Endothelial cell of umbilical vein (primary cell): Measurements from ENCODE around the gene PIEZO2. TPM values are rescaled to one million over a fixed set of nuclear protein-coding genes. Genes with fewer than 3 reads are reported as not detected.

Experiments used
- BruUV-seq: library from RNA; stranded (reverse); fragments of 400-500 nt; replicated peaks from 2 replicates; lab custom pipeline; 2021; lab: Mats Ljungman, UMichigan
- CTCF ChIA-PET: fragments of 300-600, 350-600 bp; sonication (Branson Sonifier 250); formaldehyde crosslinking; loops from one replicate; lab custom pipeline; 2021; ENCODE audit warnings: antibody characterized with exemption, inconsistent platforms; lab: Charles Lee
- POLR2A ChIA-PET: fragments of 300-600, 350-600 bp; sonication (Branson Sonifier 250); formaldehyde crosslinking; loops from one replicate; lab custom pipeline; 2021; ENCODE audit warnings: antibody characterized with exemption, inconsistent platforms; lab: Charles Lee
- DNase-seq: peaks from one replicate; pipeline ENCODE4 v3.0.0-alpha.2; 2011; ENCODE audit warnings: low read depth, low spot score
- FAIRE-seq: peaks from 2 replicates; lab custom pipeline; 2011; peaks lifted over from hg19 to GRCh38; lab: Jason Lieb, UNC
- H2AFZ ChIP-seq: 2 replicates; pipeline ENCODE4 v1.6.0; 2012; ENCODE audit warnings: low read depth, low read length, control low read depth, inconsistent platforms
- H3K27ac ChIP-seq: 2 replicates; pipeline ENCODE4 v1.5.1; 2011; ENCODE audit warnings: low read depth, mild to moderate bottlenecking, control low read depth, low read length, moderate library complexity; ENCODE audit not compliant: insufficient read depth
- H3K27me3 ChIP-seq, 2 experiments: 2 replicates each; pipeline versions ENCODE4 v1.6.0 to v1.6.1; 2011; ENCODE audit warnings: low read length in 2 of 2, mixed read lengths in 1 of 2; ENCODE audit not compliant: control insufficient read depth in 2 of 2, insufficient read depth in 2 of 2
- H3K36me3 ChIP-seq, 2 experiments: 2 replicates in 1 of 2; 3 replicates in 1 of 2; pipeline ENCODE4 v1.5.1; 2011; ENCODE audit warnings: low read length in 2 of 2, mild to moderate bottlenecking in 1 of 2, moderate library complexity in 1 of 2; ENCODE audit not compliant: control insufficient read depth in 2 of 2, insufficient read depth in 2 of 2; ENCODE audit errors: extremely low read depth in 1 of 2
- H3K4me1 ChIP-seq: 3 replicates; pipeline ENCODE4 v1.5.1; 2011; ENCODE audit warnings: mild to moderate bottlenecking, low read length; ENCODE audit not compliant: control insufficient read depth, insufficient read depth; ENCODE audit errors: extremely low read depth
- H3K4me2 ChIP-seq: 2 replicates; pipeline ENCODE4 v1.6.1; 2011; ENCODE audit warnings: low read length, control low read depth, mixed read lengths; ENCODE audit not compliant: insufficient read depth
- H3K4me3 ChIP-seq, 3 experiments: fragments of 200-600 bp in 1 of 3; sonication (generic), shearing (Covaris generic) in 1 of 3; replicated peaks in 1 of 3; 2 replicates each; pipeline ENCODE4 v1.5.1; 2011 to 2016; ENCODE audit warnings: control low read depth in 3 of 3, low read length in 3 of 3, mild to moderate bottlenecking in 2 of 3, inconsistent platforms in 1 of 3, low read depth in 1 of 3, moderate library complexity in 1 of 3; ENCODE audit not compliant: insufficient read depth in 1 of 3
- H3K79me2 ChIP-seq: 2 replicates; pipeline ENCODE4 v1.6.0; 2012; ENCODE audit warnings: low read length, inconsistent platforms; ENCODE audit not compliant: control insufficient read depth, insufficient read depth
- H3K9ac ChIP-seq: replicated peaks from 2 replicates; pipeline ENCODE3; 2011; ENCODE audit warnings: low read length, control low read depth; ENCODE audit not compliant: insufficient read depth; ENCODE audit errors: extremely low read depth
- H3K9me1 ChIP-seq: replicated peaks from 3 replicates; pipeline ENCODE4 v1.6.0; 2011; ENCODE audit warnings: mild to moderate bottlenecking, low read length; ENCODE audit not compliant: control insufficient read depth, insufficient read depth; ENCODE audit errors: extremely low read depth
- H3K9me3 ChIP-seq: replicated peaks from 2 replicates; pipeline ENCODE4 v1.5.1; 2012; ENCODE audit warnings: low read length, inconsistent platforms; ENCODE audit not compliant: control insufficient read depth, insufficient read depth
- H4K20me1 ChIP-seq: replicated peaks from 2 replicates; pipeline ENCODE3; 2011; ENCODE audit warnings: mild to moderate bottlenecking, low read length; ENCODE audit not compliant: control insufficient read depth, insufficient read depth; ENCODE audit errors: extremely low read depth
- CTCF ChIP-seq, 2 donors: IDR thresholded peaks; 1 replicate in 1 of 2; 2 replicates in 1 of 2; pipeline ENCODE4 v1.5.1; 2011; ENCODE audit warnings: low read length in 2 of 2, mild to moderate bottlenecking in 2 of 2, moderate library complexity in 2 of 2, control low read depth in 1 of 2, inconsistent platforms in 1 of 2, low read depth in 1 of 2; ENCODE audit not compliant: insufficient read depth in 1 of 2; ENCODE audit errors: extremely low read depth in 1 of 2
- EZH2 ChIP-seq: IDR thresholded peaks from 2 replicates; pipeline ENCODE4 v1.6.1; 2012; ENCODE audit warnings: borderline replicate concordance, low read depth, mild to moderate bottlenecking, moderate library complexity, low read length, inconsistent platforms; ENCODE audit not compliant: severe bottlenecking
- FOS ChIP-seq: IDR thresholded peaks from 2 replicates; pipeline ENCODE4 v1.6.1; 2011; ENCODE audit warnings: mild to moderate bottlenecking, low read length, moderate library complexity, borderline replicate concordance; ENCODE audit not compliant: insufficient read depth
- GATA2 ChIP-seq: IDR thresholded peaks from 2 replicates; pipeline ENCODE4 v1.7.0; 2011; ENCODE audit warnings: low read depth, mild to moderate bottlenecking, moderate library complexity, mixed read lengths, low read length; ENCODE audit not compliant: insufficient read length, insufficient read depth
- JUN ChIP-seq: IDR thresholded peaks from 2 replicates; pipeline ENCODE4 v1.6.1; 2011; ENCODE audit warnings: borderline replicate concordance, low read depth; ENCODE audit not compliant: insufficient read length, insufficient read depth
- MYC ChIP-seq: IDR thresholded peaks from one replicate; pipeline ENCODE4 v1.6.1; 2011; ENCODE audit warnings: mild to moderate bottlenecking, low read depth, low read length
- POLR2A ChIP-seq: IDR thresholded peaks from 2 replicates; pipeline ENCODE4 v1.6.1; 2012; ENCODE audit warnings: low read depth, mild to moderate bottlenecking, control low read depth, low read length
- POLR2AphosphoS5 ChIP-seq: IDR thresholded peaks from 2 replicates; pipeline ENCODE4 v1.6.1; 2012; ENCODE audit warnings: low read depth, mild to moderate bottlenecking, control low read depth, low read length, moderate library complexity; ENCODE audit not compliant: insufficient read depth
- dilution Hi-C: fragments of 300-500 bp; cut with MboI; formaldehyde crosslinking; loops from one replicate; pipeline ENCODE4 v1.15.0; 2019; ENCODE audit warnings: low sequenced_read_pairs; ENCODE audit not compliant: extremely low pct_ligation_motif_present
- intact Hi-C: fragments of 100-400 bp; cut with micrococcal nuclease; formaldehyde crosslinking; loops from one replicate; pipeline ENCODE4 v1.10.0; 2022
- polyA plus RNA-seq, 4 experiments: library from polyadenylated mRNA; depleted of rRNA in 3 of 4; stranded (reverse) in 3 of 4; unstranded in 1 of 4; fragments of >200 nt; gene quantifications; 2 replicates each; pipeline versions ENCODE4 v1.2.1 to v1.2.3, GENCODE V29; 2011 to 2012; ENCODE audit warnings: missing spikeins in 1 of 4
- total RNA-seq: library from RNA; stranded (reverse); gene quantifications from 2 replicates; pipeline ENCODE4 v1.2.3, GENCODE V29; 2021
- TF ChIP-seq, protein P1 (sequence below): IDR thresholded peaks from 2 replicates; pipeline ENCODE4 v1.6.1; 2011; ENCODE audit not compliant: insufficient read depth, insufficient read length

PIEZO2 gene
- total and polyA plus RNA-seq, 2 donors (not counting 3 experiments of a cell fraction or from before 2014, with no cell fraction given): 1.7 to 11.2 TPM

DNA sequence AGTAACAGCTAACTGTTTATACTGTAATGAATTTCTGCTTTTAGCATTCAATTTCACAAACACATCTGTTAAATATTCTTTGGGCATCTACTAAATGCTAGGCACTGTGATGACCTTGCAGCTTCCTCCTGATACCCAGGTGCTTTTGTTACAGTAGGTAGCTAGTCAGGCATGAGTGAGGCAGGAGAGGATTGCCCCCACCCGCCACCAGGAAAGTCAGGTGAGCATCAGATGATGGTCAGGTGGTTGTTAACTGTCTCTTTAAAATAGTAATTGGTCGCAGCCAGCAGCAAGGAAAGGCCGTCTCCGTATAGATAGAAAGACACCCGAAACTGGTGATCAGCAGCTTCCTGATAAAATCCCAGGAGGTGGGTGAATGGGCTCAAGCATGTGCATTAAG is 255.6 kb downstream of the PIEZO2 start:
- no peaks in the 10 kb centered on the region for H3K9me3 ChIP-seq
- ChIA-PET CTCF (no interaction called here), POLR2A (no interaction called here)
- TF ChIP-seq CTCF (IDR thresholded peaks at IDR 0.05; ENCODE audit: extremely low read depth in 1 of 2, insufficient read depth in 1 of 2, low read depth in 1 of 2, low read length in 2 of 2) (no peak), JUN (no peak), EZH2 (no peak)
- TF ChIP-seq, protein P1, sequence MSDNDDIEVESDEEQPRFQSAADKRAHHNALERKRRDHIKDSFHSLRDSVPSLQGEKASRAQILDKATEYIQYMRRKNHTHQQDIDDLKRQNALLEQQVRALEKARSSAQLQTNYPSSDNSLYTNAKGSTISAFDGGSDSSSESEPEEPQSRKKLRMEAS: no peak
- dilution Hi-C loops: no loop called here
- DNase-seq (no peak), FAIRE-seq (no peak)
- no peak overlapping the region for H3K4me2 ChIP-seq
- H3K27me3 ChIP-seq: no peaks in the 10 kb centered on the region
- H3K9ac ChIP-seq: no peak overlapping the region
- no peak overlapping the region for H3K27ac ChIP-seq
- no peak overlapping the region for H3K4me3 ChIP-seq
- no peaks in the 10 kb centered on the region for H3K36me3 ChIP-seq
- no TSS peak for BruUV-seq
- H2AFZ ChIP-seq: no peak overlapping the region
- intact Hi-C loops: no loop called here
- no peaks in the 10 kb centered on the region for H3K4me1 ChIP-seq
- no peaks in the 10 kb centered on the region for H4K20me1 ChIP-seq
- H3K9me1 ChIP-seq: no peaks in the 10 kb centered on the region
- H3K79me2 ChIP-seq: no peaks in the 10 kb centered on the region

DNA sequence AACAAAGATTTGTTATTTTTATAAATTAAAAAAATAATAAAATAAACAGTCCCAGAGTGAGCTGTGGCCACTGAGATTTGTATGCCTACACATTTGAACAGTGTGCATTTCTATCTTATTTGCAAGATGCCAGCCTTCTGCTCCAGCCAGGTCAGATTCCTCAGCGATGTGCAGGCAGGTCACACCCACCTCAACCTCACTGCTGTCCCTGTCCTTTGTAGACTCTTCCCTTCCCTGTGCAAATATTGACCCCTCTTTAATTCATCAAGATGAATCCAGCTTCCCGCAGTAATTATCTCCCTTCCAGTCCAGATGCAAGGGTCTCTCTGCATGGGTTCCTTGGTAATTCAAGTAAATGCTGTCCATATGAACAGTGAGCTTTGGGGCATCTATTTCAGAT is 256.2 kb downstream of the PIEZO2 start:
- intact Hi-C loops (no loop called here), dilution Hi-C loops (no loop called here)
- H3K9me1 ChIP-seq: no peaks in the 10 kb centered on the region
- no peak for FAIRE-seq
- no peaks in the 10 kb centered on the region for H3K9me3 ChIP-seq
- POLR2A ChIA-PET: no interaction called here
- BruUV-seq: no TSS peak
- no peak for TF ChIP-seq MYC
- TF ChIP-seq POLR2AphosphoS5: no peak
- TF ChIP-seq CTCF (IDR thresholded peaks at IDR 0.05; ENCODE audit: extremely low read depth in 1 of 2, insufficient read depth in 1 of 2, low read depth in 1 of 2, low read length in 2 of 2): no peak
- TF ChIP-seq EZH2: no peak
- TF ChIP-seq, protein P1: no peak
- no peak for TF ChIP-seq FOS
- no peak for TF ChIP-seq GATA2
- TF ChIP-seq POLR2A: no peak
- no peak for TF ChIP-seq JUN
- H2AFZ ChIP-seq: no peak overlapping the region
- H3K36me3 ChIP-seq: no peaks in the 10 kb centered on the region
- no peaks in the 10 kb centered on the region for H4K20me1 ChIP-seq
- no peak overlapping the region for H3K4me2 ChIP-seq
- no peak overlapping the region for H3K27ac ChIP-seq
- H3K4me1 ChIP-seq: no peaks in the 10 kb centered on the region
- no peaks in the 10 kb centered on the region for H3K79me2 ChIP-seq
- CTCF ChIA-PET: no interaction called here
- no peak overlapping the region for H3K9ac ChIP-seq
- DNase-seq: no peak
- no peaks in the 10 kb centered on the region for H3K27me3 ChIP-seq
- H3K4me3 ChIP-seq: no peak overlapping the region
